HG03575 (cell line): ENCODE measurements around the gene EXOC5.
"Not testable (repeated sequence)": the region's sequence is repeated elsewhere in the genome, so short reads cannot be mapped to it uniquely, and the experiment has no call there.

ENCODE experiments used
- ATAC-seq: cut with Tn5 transposase; IDR thresholded peaks from one replicate; pipeline ENCODE4 v1.9.1; 2021; ENCODE audit not compliant: unreplicated experiment, insufficient number of reproducible peaks, low FRiP score; ENCODE audit errors: extremely low read depth

Gene EXOC5

DNA sequence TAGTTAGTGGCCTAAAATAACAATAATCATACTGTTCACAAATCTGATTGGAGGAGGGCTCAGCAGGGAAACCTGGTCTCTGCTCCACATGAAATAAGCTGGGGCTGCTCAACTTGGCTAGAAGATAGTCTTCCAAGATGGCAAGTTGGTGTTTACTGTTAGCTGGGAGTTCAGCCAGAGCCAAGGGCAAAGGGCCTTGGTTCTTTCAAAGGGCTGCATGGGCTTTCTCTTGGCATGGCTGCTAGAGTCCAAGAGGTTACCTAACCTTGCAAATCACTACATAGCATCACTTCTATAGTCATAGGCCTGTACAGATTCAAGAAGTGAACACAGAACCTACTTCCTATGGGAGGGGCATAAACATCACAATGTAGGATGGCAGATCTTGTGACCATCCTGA, 7.1 kb downstream of the EXOC5 start:
- no peak for ATAC-seq

DNA sequence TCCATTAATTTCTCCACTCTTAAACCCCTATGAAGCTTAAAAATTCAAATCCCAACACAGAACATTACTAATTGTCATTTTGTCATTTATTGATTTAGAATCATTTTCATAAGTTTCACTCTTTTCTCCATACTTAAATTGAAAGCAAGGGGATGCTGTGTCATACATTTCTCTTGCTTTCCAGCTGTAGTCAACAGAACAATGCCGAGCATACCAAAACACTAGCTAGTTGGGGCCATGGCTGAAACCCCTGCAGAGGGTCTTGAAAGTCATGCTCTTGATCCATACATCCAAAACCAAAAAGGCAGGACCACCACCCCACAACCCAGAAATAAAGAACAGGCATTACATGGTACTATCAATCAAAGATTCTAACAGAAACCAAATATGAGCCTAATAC, 9.0 kb downstream of the EXOC5 start:
- no peak for ATAC-seq

DNA sequence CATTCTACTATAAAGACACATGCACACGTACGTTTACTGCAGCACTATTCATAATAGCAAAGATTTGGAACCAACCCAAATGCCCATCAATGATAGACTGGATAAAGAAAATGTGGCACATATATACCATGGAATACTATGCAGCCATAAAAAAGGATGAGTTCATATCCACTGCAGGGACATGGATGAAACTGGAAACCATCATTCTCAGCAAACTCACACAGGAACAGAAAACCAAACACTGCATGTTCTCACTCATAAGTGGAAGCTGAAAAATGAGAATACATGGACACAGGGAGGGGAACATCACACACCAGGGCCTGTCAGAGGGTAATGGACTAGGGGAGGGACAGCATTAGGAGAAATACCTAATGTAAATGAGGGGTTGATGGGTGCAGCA, 10.5 kb downstream of the EXOC5 start:
- ATAC-seq, result not testable (repeated sequence)

DNA sequence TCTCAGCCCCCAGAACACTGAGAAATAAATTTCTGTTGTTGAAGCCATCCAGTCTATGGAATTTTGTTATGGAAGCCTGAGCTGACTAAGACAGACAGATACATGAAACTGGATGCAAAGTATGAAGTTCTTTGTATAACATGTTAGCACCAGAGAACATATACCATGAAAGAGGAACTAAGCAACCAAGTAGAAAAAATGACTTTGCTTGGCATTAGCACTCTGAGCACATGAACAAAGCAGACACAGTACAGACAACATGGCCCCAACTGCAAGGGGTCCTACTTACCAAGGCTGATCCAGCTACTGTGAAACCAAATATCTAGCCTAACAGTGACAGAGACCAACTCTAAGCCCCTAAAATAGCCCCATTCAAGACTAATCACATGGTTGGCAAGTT, 13.8 kb downstream of the EXOC5 start:
- no peak for ATAC-seq

DNA sequence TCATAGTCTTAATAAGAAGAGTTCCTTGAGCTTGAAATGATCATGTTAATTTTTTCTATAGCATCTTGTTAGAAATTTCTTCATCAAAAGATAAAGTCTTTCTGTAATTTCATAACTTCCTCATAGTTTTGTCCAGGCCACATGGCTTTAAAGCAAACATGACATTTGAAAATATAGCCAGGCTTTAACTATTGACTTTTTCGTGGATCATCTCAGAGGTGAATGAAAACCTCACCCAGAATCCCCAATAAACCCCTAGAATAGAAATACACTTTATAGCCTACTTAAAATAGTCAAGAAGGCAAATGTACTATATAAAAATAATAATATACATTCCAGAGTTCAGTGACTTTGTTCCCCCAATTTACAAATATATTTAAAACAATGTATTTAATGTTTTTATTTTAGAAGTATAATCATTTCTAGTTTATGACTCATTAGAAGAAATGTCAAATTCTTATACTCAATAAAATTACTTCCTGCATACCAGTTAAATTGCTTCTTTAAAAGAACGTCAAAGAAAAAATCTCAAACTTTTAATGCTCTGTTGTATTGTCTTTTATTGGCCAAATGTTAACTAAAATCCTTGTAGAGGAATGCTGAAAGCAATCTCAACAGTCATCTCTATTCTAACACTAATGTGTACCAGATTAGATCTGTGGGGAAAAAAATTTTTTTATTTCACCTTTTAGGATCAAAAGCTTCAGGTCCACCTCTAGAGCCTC, 21.6 kb downstream of the EXOC5 start:
- ATAC-seq, result no peak

DNA sequence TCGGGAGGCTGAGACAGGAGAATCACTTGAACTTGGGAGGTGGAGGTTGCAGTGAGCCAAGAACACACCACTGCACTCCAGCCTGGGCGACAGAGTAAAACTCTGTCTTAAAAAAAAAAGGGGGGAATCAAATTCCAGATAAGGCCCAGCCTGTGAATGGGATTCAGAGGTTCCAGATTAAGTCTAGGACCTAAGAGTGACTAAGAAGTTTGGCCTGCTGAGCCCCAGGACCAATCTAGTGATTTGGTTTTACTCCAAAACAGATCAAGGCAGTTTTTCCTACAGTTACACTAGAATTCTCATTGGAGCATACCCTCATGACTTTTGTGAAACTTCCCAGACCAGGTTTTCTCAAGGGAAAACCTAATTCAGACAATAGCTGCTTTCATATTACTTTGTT, 22.8 kb downstream of the EXOC5 start:
- ATAC-seq, result no peak

DNA sequence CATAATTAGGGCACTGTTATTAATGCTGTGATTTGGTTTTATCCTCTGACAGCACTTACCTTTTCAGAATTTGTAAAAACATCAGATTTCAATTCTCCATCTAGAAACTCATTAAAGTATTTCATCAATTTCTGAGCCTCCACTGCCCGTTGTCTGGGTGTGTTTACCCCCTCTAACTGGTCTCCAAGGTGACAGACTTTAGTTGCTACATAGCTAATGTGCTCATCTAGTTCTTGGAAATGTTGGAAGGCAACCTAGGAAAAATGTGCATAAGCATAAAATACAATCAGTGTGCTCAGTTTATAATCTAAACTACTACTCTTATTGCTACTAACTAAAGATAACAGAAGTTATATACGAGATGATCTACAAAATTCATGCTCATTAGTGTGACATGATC, 24.6 kb downstream of the EXOC5 start:
- ATAC-seq, result no peak

DNA sequence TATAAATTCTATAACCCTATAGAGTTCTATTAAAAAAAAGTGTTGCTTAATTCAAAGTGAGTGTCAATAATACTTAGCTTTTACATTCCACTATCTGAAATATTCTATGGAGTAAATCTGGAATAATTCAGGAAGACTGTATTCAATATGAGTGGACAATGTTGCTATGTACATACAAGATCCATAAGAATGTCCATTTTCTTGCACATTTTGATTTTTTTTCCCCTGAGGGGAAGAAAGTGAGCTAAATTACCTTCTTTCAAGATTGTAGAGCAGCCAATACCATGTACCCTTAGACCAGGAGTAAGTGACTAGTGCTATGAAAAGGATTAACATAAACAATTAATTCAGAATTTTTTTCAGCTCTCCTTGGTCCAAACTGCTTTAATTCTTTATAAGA, 25.4 kb downstream of the EXOC5 start:
- no peak for ATAC-seq

DNA sequence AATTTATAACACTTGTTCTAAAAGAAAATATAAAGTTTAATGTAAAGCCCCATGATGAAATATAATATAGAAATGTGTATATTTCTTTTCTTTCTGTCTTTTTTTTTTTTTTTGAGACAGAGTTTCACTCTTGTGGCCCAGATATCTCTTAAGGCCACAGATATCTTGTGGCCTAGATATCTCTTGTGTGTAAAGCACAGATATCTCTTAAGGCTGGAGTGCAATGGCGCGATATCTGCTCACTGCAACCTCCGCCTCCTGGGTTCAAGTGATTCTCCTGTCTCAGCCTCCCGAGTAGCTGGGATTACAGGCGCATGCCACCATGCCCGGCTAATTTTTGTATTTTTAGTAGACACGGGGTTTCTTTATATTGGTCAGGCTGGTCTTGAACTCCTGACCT, 28.6 kb downstream of the EXOC5 start:
- not testable (repeated sequence) for ATAC-seq

DNA sequence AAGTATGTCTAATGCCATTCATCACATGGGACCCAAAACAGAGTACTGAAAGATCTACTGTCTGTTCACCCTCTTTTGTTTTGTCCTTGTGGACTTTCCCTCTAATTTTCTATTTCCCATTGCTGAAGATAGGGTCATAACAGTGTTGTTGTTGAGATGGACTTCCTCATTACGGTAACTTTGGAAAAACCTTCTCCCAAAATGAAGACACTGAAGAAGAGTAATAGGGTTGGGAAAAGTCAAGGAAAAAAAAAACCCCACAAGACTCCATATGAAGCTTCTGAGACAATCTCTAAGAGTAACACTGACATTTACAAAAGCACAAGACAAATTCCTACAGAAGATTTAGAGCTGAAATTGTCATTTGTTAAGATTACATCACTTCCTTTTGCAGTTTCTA, 36.7 kb downstream of the EXOC5 start:
- ATAC-seq, result no peak

DNA sequence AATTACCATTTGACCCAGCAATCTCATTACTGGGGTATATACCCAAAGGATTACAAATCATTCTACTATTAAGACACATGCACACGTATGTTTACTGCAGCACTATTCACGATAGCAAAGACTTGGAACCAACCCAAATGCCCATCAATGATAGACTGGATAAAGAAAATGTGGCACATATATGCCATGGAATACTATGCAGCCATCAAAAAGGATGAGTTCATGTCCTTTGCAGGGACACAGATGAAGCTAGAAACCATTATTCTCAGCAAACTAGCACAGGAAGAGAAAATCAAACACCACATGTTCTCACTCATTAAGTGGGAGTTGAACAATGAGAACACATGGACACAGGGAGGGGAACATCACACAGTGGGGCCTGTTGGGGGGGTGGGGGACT, 40.4 kb downstream of the EXOC5 start:
- ATAC-seq, result not testable (repeated sequence)

DNA sequence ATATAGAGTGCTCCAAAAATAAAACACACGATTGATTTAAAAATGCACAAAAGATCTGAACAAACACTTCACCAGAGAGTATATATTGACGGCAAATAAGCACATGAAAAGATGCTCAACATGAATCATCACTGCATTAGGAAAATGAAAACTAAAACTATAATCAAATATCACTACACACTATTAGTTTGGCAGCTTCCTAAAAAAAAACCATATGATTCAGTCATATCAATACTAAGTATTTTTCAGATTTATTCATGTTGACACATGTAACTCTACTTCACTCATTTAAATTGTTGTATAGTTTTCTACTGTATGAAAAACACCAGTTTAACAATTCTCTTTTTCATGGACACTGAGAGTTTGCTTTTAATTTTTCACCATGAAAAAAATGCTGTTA, 41.6 kb downstream of the EXOC5 start:
- no peak for ATAC-seq

DNA sequence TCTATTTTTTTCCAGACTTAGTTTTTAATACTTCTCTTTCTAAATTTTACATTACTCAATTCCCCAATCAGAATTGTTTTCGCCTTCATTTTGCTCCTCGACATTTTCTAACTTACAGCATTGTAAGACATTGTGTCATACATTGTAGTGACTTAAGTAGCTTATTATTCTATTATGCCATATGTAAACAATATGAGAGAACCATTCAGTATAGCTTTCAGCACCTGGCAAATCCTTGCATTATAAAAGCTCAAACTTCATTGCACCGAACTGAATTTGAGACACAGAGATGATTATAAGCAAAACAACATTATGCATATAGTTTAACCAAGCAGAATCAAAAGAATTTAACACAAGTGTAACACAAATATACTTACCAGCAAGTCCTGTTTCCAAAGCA, 46.8 kb downstream of the EXOC5 start:
- ATAC-seq, result no peak

DNA sequence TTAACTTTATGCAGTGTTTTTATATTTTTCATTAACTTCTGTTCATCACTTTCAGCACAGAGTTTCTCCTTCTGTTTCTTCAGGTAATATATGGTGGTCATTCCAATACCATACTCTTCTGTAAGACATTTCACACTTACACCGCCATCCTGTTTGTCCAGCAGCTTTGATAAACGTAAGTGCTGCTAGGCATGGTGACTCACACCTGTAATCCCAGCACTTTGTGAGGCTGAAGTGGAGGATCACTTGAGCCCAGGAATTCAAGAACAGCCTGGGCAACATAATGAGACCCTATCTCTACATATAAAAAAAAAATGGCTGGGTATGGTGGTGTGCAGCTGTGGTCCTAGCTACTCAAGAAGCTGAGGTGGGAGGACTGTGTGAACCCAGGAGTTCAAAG, 55.8 kb downstream of the EXOC5 start:
- ATAC-seq, result no peak

DNA sequence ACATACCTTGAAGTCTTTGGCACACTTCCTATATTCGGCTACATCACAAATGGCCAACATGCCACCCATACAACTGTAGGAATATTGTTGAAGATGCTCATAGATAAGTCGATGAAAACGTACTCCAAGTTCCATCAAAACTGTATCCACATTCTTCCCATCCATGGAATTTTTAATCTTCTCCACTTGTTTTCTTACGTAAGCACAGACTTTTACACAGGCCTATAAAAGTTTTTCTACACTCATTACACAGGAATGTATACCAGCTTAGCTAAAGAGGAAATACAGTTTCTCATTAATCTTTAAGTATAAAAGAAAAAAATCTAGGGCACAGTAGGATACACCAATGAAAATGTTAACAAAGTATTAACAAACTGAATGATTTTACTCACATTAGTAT, 59.1 kb downstream of the EXOC5 start:
- ATAC-seq, result no peak

DNA sequence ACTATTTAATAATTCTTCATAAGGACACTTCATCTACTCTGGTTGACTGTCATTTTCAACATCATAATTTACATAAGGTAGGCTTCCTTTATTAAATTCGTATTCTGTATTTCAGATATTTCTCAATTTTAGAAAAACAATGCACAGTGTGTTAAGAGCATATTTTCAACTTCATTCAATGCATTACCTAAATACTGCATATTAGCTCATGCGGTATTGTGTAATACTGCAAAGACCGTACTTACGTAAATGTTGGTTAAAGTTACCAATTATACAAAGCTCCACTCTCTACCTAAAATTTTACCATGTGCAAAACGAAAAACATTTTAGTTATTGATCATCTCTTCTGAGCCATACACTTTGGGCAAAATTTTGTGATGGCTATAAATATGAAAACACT, 62.8 kb downstream of the EXOC5 start:
- no peak for ATAC-seq

DNA sequence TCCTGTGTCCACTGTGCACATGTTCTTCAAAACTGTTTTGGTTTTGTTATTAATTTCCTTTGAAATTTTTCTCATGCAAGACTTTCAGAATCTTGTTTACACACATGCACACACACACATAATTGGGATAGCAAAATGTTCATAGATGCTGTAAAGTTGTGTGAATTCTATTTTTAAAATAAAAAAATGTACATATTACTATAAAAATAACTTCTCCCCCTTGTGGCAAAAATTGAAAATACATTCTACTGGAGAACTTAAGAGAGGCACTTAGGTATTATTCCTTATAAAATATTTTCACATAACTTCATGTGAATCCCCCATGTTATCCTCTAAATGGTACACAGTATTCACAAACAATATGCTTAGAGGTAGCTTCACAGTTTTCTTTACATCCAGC, 66.0 kb downstream of the EXOC5 start:
- not testable (repeated sequence) for ATAC-seq

DNA sequence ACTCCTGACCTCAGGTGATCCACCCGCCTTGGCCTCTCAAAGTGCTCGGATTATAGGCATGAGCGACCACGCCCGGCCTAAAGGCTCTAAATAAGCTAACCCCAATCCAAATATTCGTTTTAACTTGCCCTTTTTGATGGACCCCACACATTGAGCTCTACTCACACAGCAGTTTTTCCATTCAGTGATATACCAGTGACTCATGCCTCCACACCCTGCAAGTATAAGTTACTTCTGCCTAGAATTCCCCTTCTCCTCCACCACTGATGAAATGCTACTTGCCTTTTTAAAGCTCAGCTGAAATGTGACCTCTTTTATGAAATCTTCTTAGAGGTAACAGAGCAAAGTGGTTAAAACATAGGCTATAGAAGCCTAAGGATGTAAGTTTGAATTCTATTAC, 68.8 kb downstream of the EXOC5 start:
- ATAC-seq, result no peak

DNA sequence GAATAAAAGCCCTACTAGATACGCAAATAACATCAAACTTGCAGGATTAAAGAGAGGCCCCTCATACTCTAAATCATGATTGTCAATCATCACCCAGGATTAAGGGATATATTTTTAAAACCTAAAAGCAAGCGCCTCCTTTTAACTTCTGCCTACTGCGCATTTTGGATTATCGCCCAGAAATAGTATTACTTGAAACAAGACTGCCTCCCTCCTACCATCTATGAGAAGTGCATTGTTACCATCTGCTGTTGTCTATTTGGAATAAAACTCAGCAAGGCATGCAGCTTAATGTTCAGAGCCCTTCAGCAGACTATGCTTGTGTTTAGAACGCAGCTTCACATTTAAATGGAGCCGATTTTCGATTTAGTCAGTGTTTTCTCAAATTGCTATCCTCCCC, 79.6 kb downstream of the EXOC5 start:
- ATAC-seq, result no peak

DNA sequence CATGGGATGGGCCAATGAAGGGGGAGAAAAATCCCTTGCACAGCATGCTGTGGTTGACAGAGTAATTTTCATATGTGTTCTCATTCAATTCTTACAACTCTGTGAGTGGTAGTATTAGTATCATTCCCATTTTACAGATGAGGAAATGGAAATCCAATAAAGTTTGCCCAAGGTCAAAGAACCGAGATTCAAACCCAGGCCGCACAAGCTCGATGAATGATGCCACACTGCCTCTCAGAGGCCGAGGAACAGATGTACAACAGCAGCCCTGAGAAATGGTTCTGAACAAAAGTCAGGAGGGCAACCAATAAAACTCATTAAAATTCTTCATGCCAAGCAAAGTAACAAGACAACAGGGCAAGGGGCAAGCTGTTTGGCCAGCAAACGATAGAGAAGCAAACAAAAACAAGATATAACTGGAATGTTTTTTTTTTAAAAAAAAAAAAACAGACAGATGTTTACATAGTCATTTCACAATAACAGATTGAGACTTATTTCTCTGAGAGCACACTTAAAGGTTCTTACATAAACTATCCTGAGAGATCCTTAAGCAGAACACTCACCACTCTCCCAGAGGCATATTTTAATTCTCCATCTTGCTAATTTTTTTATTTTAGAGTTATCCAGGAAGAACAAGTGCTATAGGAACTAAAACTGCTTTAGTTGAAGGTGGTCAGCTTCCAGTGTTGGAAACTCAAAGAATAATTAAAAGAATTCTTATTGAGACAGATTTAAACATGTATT, 85.8 kb downstream of the EXOC5 start:
- no peak for ATAC-seq

DNA sequence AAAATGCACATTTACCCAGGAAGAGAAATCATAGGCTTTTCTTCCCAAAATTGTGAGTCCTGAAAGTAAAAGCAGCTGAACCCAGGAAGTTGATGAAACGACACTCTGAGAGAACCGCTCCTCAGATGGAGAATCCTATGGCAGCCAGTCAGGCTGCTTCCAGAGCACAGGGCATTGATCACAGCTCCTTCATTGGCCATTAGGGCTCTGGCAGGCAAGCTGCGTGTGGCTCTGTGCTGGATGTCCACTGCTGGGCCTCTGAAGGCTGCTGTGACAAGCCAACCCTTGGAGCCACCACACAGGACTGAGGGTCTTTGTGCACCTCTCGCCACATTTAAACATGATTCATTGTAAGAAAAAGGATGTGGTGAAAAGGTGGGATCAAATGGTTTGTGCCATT, 89.4 kb downstream of the EXOC5 start:
- ATAC-seq, result no peak
